Stimulated activated CD8-positive, alpha-beta memory T cell treated with anti-CD3 and anti-CD28 coated beads, Interleukin-15, amount 100 ng/mL, for 48 hours (primary cell): ENCODE measurements around the gene MB21D2.
"Not testable (repeated sequence)": the region's sequence is repeated elsewhere in the genome, so short reads cannot be mapped to it uniquely, and the experiment has no call there.

Source experiments
- DNase-seq, 2 donors: peaks; one replicate each; pipeline ENCODE4 v3.0.0-alpha.2; 2020; ENCODE audit warnings: low read depth in 2 of 2

Gene MB21D2

GRCh38 chr3:192858849-192859585, 58.6 kb downstream of the MB21D2 start:
- DNase-seq = no peak

GRCh38 chr3:192857260-192857661, 60.4 kb downstream of the MB21D2 start:
- no peak for DNase-seq

DNA sequence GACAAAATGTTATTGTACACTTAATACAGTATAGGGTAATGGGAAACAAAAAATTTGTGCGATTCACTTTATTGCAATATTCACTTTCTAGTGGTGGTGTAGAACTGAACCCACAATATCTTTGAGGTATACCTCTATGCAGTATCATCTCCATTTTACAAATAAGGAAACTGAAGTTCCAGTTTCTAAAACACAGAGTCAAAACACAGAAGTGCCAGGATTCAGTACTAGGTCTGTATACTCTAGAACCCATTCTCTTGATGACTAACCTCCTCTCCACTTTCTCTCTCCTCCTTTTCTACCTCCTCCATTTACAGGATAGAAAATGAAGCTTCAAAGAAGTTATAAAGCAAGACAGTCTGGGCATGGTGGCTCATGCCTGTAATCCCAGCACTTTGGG, 62.2 kb downstream of the MB21D2 start:
- DNase-seq = no peak

GRCh38 chr3:192851821-192852372, 65.8 kb downstream of the MB21D2 start:
- DNase-seq = no peak

DNA sequence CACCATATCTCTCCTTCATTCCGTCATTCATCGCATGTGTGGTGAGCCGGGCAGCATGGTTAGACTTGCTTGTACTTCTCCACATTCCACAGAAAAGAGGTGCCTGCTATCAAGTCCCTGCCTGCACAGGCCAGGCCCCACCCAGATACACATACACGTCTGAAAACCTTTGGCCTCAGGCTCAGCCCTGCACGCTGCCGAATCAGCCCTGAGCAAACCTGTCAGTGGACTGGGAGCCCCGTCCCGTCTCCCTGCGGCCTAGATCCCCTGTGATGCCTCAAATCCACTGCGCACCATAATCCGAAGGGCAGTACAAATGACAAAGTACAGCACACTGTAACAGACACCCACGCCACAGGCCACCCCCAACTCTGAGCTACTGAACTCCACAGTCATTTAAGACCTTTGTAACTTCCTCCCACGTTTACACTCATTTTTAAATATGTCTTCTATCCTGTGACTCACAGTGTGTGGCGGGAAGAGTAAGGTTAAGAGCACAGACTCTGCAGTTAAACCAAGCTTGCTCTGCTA, 67.1 kb downstream of the MB21D2 start:
- peak; percentile 17 to 55 for DNase-seq

- not testable (repeated sequence) for DNase-seq
Observed at GRCh38 chr3:192849821-192850220, 67.8 kb downstream of the MB21D2 start.

DNA sequence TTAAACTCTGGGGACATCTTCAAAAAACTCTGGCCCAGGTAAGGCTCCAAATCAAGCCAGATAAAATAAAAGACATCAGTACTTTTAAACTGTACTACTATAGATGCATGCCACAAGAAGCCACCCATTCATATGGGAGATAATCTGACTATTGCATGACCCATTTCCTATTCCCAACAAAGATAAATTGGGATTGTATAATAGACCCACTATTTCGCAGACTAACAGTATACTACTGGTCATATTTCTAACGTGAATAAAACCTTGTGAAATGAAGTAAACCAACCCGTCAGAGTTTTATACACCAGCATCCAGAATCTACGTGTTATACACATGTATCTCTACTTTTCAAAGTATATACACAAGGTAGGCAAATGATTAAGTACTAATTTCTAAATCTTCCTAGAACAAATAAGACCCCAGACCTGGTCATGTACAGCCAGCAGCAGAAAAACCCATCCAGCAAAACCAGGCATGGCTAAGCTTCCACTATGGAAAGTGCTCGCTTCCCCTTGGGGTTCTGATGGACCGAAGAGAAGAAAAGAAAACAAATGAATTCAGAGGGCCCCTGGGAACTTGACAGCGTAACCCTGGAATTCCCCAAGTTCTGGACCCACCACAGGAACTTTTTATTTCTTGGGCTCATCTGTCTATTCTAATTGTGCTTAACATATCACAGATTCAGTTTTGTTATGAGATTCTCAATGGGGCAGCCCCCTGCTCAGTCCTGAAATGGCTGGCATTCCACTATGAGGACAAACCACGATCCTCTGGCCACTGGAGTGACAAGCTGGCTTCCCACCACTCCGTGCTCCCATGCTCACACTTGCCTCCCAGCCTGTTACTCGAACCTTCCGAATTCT, 69.1 kb downstream of the MB21D2 start:
- no peak for DNase-seq

DNA sequence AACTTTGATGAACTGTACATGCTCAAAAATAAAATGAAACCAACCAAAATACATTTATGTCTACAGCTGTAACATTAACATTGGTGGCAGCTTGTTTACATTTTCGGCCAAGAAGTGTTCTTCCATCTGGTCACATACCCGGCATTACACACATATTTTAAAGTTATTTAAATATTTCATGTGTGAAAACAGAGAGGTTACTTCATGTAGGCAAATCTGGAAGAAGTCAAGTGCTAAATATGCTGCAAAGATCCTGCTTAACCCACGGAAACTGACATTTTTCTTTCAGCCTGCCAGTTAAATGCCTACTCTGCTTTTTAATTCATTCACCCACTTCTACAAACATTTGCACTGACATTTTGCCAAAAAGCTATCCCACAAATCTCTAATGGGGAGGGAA, 69.7 kb downstream of the MB21D2 start:
- no peak for DNase-seq

DNA sequence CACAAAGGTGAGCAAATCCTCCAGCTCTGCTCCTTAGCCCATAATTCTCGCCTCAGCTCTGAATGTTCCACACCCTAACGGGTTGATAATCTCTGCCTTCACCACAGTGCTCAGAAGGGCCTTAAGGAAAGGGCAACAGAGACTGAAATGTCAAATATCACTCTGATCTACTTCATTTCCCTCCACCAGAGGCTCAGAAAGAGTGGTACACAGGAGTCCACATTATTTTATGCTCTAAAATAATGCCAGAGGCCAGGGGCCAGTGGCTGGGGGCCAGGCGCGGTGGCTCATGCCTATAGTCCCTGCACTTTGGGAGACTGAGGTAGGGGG, 72.2 kb downstream of the MB21D2 start:
- no peak for DNase-seq

DNA sequence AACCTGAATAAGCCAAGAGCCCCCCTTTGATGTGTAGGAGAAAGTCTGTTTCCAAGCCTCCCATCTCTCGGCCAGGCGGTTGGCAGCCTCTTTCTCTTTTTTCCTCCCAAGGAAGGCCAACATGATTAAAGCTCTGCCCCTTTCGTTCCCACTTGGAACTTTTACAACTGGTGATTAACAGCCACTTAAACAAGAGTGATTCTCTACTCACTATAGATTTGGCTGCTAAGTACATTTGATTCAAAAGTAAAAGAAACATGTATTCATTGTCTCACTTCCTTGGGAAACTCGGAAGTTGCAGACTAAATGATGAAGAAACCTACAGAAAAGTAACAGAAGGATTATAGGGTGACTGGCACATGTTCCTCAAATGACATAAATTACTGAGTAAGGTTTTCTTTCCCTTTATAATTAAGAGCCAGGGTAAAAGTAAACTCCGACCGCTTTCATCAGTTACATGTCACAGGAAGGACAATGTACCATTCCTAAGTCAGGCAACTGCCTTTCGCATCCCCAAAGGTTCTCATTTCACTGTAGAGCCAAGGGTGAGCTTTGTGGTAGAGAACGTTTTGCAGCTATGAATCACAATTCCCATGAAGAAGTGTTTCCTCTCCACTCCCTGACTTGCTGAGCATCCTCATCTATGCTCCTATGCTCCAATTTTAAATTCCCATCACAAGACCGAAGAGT, 72.7 kb downstream of the MB21D2 start:
- no peak for DNase-seq

- DNase-seq = no peak
Observed at GRCh38 chr3:192844486-192844765, 73.2 kb downstream of the MB21D2 start.

GRCh38 chr3:192843723-192844485, 73.8 kb downstream of the MB21D2 start:
- DNase-seq = no peak

DNA sequence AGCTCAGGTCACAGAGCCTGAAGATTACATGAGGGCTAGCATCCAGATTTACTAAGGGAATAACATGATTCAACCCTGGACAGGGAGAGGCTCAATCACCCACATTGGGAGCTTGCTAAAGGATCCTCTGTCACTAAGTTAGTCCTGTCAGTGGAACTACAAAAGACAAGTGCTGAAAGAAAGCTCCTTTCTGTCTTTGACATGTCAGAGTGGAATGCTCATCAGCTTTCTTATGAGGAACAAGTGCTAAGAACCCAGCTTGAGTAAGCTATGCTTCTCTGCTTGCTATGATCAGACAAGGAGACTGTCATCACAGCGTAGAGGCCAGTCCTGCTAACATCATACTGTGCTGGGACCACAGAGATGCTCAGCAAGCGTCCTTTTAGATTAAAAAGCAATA, 74.5 kb downstream of the MB21D2 start:
- DNase-seq = no peak

GRCh38 chr3:192842711-192843110, 74.9 kb downstream of the MB21D2 start:
- DNase-seq = no peak

- DNase-seq = no peak
Observed at GRCh38 chr3:192842138-192842537, 75.5 kb downstream of the MB21D2 start.

DNA sequence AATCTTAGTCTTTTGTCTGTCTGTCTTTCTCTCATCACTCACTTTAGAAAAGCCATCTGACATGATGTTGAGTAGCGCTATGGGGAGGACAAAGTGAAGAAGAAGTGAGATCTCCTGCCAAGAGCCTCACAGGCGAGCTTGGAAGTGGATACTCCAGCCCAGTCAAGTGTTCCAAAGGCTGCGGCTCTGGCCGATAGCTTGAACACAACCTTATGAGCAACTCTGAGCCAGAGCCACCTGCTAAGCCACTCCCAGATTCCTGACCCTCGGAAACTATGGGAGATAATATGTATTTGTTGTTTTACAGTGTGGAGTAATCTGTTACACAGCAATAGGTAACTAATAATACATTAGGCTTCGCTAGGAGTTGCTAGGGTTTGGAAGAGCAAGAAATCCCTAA, 76.2 kb downstream of the MB21D2 start:
- DNase-seq = no peak

- DNase-seq = no peak
Observed at GRCh38 chr3:192840143-192840836, 77.4 kb downstream of the MB21D2 start.

DNA sequence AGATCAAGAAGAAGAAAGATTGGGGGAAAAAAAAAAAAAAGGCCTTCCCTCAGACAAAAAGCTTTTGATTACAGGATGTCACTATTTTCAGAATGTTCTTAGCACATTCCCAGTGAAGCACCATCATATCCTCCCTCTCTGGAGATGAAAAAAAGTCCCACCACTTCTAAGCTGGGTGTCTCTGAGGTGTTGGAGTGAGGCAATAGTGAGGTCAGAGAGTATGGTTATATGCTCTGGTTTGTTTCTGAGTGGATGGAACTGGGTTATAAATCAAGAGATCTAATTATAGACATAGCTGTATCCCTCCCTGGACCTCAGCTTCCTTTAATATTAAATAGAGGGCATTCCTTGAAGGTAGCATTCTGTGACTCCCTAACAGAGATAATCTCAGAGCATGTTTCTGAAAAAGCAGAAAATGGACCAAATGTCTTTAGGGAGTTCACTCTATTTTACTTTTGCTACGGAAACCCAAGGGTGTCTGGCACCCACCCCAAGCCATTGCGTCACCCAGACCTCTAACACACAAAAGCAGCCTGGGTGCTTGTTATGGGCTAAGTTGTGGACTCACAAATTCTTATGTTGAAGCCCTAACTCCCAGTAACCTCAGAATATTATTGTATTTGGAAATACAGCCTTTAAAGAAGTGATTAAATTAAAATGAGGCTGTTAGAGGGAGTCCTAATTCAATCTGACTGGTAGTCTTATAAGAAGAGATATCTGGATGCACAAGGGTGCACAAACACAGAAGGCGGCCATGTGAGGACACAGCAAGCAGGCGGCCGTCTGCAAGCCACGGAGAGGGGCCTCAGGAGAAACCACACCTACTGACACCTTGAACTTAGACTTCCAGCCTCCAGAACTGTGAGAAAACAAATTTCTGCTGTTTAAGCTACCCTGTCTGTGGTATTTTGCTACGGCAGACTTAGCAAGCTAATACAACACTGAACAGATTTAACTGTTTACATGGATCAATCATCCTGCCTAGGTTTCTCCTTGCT, 81.5 kb downstream of the MB21D2 start:
- DNase-seq = no peak

DNA sequence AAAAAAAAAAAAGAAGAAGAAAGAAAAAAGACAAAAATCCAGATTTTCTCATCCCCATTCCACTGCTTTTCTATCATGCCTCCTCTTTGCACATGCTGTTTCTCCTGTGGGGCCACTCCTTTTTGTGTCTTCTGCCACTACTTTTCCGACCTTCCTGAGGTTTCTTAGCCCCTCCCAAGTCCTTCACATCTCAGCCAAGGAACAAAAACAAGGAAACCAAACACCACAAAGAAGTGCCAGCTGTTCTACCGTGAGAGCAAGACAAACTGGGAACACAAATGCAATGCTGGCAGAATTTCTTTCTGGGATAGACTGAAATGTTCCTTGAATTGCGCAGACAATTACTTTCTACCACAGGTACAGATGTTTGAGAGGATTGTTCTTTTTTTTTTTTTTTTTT, 83.2 kb downstream of the MB21D2 start:
- DNase-seq = no peak
